NB4 (cell line): ENCODE data around the gene ALG10B.
"Not testable (repeated sequence)": the region's sequence is repeated elsewhere in the genome, so short reads cannot be mapped to it uniquely, and the experiment has no call there.

Source experiments
- MYC ChIP-seq: IDR thresholded peaks from 2 replicates; pipeline ENCODE4 v1.6.1; 2011; ENCODE audit warnings: low read depth, low read length
- POLR2A ChIP-seq: IDR thresholded peaks from 2 replicates; pipeline ENCODE4 v1.6.1; 2011; ENCODE audit warnings: mild to moderate bottlenecking; ENCODE audit not compliant: insufficient read length; ENCODE audit errors: extremely low read depth
- TF ChIP-seq, protein P1 (sequence below): IDR thresholded peaks from one replicate; pipeline ENCODE4 v1.5.1; 2012; ENCODE audit warnings: low read depth, low read length
- TF ChIP-seq, protein P2 (sequence below): IDR thresholded peaks from 2 replicates; pipeline ENCODE4 v1.6.1; 2011; ENCODE audit warnings: low read depth, low read length

DNA sequence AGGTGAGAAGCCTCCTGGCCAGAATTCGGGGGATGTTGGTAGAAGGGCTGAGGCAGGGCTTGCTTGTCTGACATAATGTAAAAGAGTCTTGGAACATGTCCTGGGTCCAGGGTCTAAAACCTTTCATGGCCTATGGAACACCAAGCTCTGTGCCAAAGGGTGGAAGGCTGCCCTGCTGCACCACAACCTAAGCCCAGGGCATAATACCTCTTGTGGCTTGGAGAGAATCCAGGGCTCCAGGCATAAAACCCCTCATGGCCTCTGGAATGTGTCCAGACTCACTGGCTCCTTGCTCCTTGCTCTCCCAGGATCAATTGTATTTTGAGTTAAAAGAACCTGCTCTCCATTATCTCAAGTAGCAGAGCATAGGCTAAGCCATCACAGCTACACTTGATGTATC is 27.3 kb downstream of the ALG10B start:
- TF ChIP-seq, protein P1, sequence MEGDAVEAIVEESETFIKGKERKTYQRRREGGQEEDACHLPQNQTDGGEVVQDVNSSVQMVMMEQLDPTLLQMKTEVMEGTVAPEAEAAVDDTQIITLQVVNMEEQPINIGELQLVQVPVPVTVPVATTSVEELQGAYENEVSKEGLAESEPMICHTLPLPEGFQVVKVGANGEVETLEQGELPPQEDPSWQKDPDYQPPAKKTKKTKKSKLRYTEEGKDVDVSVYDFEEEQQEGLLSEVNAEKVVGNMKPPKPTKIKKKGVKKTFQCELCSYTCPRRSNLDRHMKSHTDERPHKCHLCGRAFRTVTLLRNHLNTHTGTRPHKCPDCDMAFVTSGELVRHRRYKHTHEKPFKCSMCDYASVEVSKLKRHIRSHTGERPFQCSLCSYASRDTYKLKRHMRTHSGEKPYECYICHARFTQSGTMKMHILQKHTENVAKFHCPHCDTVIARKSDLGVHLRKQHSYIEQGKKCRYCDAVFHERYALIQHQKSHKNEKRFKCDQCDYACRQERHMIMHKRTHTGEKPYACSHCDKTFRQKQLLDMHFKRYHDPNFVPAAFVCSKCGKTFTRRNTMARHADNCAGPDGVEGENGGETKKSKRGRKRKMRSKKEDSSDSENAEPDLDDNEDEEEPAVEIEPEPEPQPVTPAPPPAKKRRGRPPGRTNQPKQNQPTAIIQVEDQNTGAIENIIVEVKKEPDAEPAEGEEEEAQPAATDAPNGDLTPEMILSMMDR = not testable (repeated sequence)
- not testable (repeated sequence) for TF ChIP-seq POLR2A, MYC
- TF ChIP-seq, protein P2, sequence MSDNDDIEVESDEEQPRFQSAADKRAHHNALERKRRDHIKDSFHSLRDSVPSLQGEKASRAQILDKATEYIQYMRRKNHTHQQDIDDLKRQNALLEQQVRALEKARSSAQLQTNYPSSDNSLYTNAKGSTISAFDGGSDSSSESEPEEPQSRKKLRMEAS = not testable (repeated sequence)
